ENCODE data around the gene MRTFB. TPM values are rescaled to one million over a fixed set of nuclear protein-coding genes. Genes with fewer than 3 reads are reported as not detected.

MRTFB gene
- total RNA-seq, 3 donors from 2014 or later (not counting 1 experiment from before 2014, with no cell fraction given) = 12.8 to 22.8 (median 19.6) TPM

GRCh38 chr16:14219983-14220382 lies 148.9 kb downstream of the MRTFB start:
- WGBS (ENCODE audit: insufficient coverage) = 100% methylated on average over 3 of the region's 3 CpGs
- Histone ChIP-seq H3K27me3 (ENCODE audit: control insufficient read depth, insufficient read depth, low read length) (no peaks in the 10 kb centered on the region), H3K4me3 (ENCODE audit: low read length) (no peak overlapping the region), H3K4me1 (ENCODE audit: control insufficient read depth, insufficient read depth, low read length) (no peaks in the 10 kb centered on the region), H3K27ac (ENCODE audit: low read length) (no peak overlapping the region), H3K36me3 (ENCODE audit: control insufficient read depth, insufficient read depth, low read length) (peaks cover 6% of the 10 kb centered on the region), H3K9me3 (ENCODE audit: control insufficient read depth, insufficient read depth, low read length) (no peaks in the 10 kb centered on the region)
- ATAC-seq = no peak
- Mint-ChIP-seq H3K27me3 (ENCODE audit: low read depth in 2 of 2) (no peaks in the 10 kb centered on the region), H3K9me3 (no peaks in the 10 kb centered on the region), H3K4me3 (no peak overlapping the region), H3K27ac (no peak overlapping the region), H3K4me1 (no peaks in the 10 kb centered on the region), H3K36me3 (no peaks in the 10 kb centered on the region)
- TF ChIP-seq CTCF (IDR thresholded peaks at IDR 0.05) = no peak
- intact Hi-C loops (cut with micrococcal nuclease) = no loop called here
- DNase-seq = no peak

- H3K27me3 Mint-ChIP-seq (ENCODE audit: low read depth in 2 of 2) = no peaks in the 10 kb centered on the region
- ATAC-seq (no peak), DNase-seq (no peak)
- no peaks in the 10 kb centered on the region for H3K27me3 ChIP-seq (ENCODE audit: control insufficient read depth, insufficient read depth, low read length)
- no peak for TF ChIP-seq CTCF (IDR thresholded peaks at IDR 0.05)
- no peaks in the 10 kb centered on the region for H3K4me1 ChIP-seq (ENCODE audit: control insufficient read depth, insufficient read depth, low read length)
- intact Hi-C loops (cut with micrococcal nuclease) = no loop called here
- no peaks in the 10 kb centered on the region for H3K4me1 Mint-ChIP-seq
- no peak overlapping the region for H3K4me3 ChIP-seq (ENCODE audit: low read length)
- H3K27ac Mint-ChIP-seq = no peak overlapping the region
- no peaks in the 10 kb centered on the region for H3K9me3 ChIP-seq (ENCODE audit: control insufficient read depth, insufficient read depth, low read length)
- 100% methylated on average over 2 of the region's 2 CpGs for WGBS (ENCODE audit: insufficient coverage)
- H3K36me3 ChIP-seq (ENCODE audit: control insufficient read depth, insufficient read depth, low read length) = peaks cover 6% of the 10 kb centered on the region
- no peaks in the 10 kb centered on the region for H3K36me3 Mint-ChIP-seq
- H3K4me3 Mint-ChIP-seq = no peak overlapping the region
- no peak overlapping the region for H3K27ac ChIP-seq (ENCODE audit: low read length)
- no peaks in the 10 kb centered on the region for H3K9me3 Mint-ChIP-seq
Observed at GRCh38 chr16:14223632-14224031, 152.5 kb downstream of the MRTFB start.

- ATAC-seq (no peak), DNase-seq (no peak)
- 97% methylated on average over 3 of the region's 3 CpGs for WGBS (ENCODE audit: insufficient coverage)
- Histone ChIP-seq H3K9me3 (ENCODE audit: control insufficient read depth, insufficient read depth, low read length) (no peaks in the 10 kb centered on the region), H3K27me3 (ENCODE audit: control insufficient read depth, insufficient read depth, low read length) (no peaks in the 10 kb centered on the region), H3K4me3 (ENCODE audit: low read length) (no peak overlapping the region), H3K27ac (ENCODE audit: low read length) (no peak overlapping the region), H3K36me3 (ENCODE audit: control insufficient read depth, insufficient read depth, low read length) (peaks cover under 1% of the 10 kb centered on the region), H3K4me1 (ENCODE audit: control insufficient read depth, insufficient read depth, low read length) (no peaks in the 10 kb centered on the region)
- Mint-ChIP-seq H3K4me1 (no peaks in the 10 kb centered on the region), H3K9me3 (no peaks in the 10 kb centered on the region), H3K27me3 (ENCODE audit: low read depth in 2 of 2) (no peaks in the 10 kb centered on the region), H3K4me3 (no peak overlapping the region), H3K36me3 (no peaks in the 10 kb centered on the region), H3K27ac (no peak overlapping the region)
- TF ChIP-seq CTCF (IDR thresholded peaks at IDR 0.05) = no peak
- intact Hi-C loops (cut with micrococcal nuclease) = no loop called here
Observed at GRCh38 chr16:14225457-14225856, 154.3 kb downstream of the MRTFB start.

- Histone ChIP-seq H3K27me3 (ENCODE audit: control insufficient read depth, insufficient read depth, low read length) (no peaks in the 10 kb centered on the region), H3K9me3 (ENCODE audit: control insufficient read depth, insufficient read depth, low read length) (no peaks in the 10 kb centered on the region), H3K4me3 (ENCODE audit: low read length) (no peak overlapping the region), H3K36me3 (ENCODE audit: control insufficient read depth, insufficient read depth, low read length) (no peaks in the 10 kb centered on the region), H3K4me1 (ENCODE audit: control insufficient read depth, insufficient read depth, low read length) (no peaks in the 10 kb centered on the region), H3K27ac (ENCODE audit: low read length) (no peak overlapping the region)
- no peak for ATAC-seq
- Mint-ChIP-seq H3K27ac (no peak overlapping the region), H3K27me3 (ENCODE audit: low read depth in 2 of 2) (no peaks in the 10 kb centered on the region), H3K9me3 (no peaks in the 10 kb centered on the region), H3K4me1 (no peaks in the 10 kb centered on the region), H3K4me3 (no peak overlapping the region), H3K36me3 (no peaks in the 10 kb centered on the region)
- WGBS (ENCODE audit: insufficient coverage) = 97% methylated on average over 9 of the region's 9 CpGs
- no peak for TF ChIP-seq CTCF (IDR thresholded peaks at IDR 0.05)
- intact Hi-C loops (cut with micrococcal nuclease) = no loop called here
- no peak for DNase-seq
Observed at GRCh38 chr16:14232106-14232864, 161.2 kb downstream of the MRTFB start.

Measured in natural killer cell (primary cell).